ENCODE measurements around the gene RBM17. TPM values are rescaled to one million over a fixed set of nuclear protein-coding genes. Genes with fewer than 3 reads are reported as not detected.

The RBM17 gene
- total and polyA plus RNA-seq, 10 of the 15 experiments (the other 5 are each of a cell fraction or from before 2014, with no cell fraction given), result 28.4 to 181 (median 83.9) TPM

DNA sequence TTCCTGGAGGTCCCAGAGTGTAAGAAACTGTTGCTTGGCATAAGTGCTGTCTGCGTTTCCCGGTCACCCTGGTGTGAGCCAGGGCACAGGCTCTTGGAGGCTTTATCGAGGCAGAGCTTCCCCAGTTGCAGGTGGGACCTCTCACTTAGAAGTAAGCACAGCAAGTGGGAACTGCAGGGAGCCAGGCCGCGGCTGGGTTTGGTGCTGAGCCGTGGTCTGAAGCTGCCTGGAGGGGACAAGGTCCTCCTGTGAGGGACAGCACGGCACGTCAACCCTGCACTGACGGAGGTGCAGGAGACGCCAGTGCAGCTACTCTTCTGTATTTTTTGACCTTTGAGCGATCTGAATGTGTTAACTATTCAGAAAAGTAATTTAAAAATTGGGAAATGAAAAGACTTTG, 58.1 kb downstream of the RBM17 start:
- no peak for FAIRE-seq
- SMC1A ChIA-PET (ENCODE audit: uncharacterized antibody, unreplicated experiment), result interaction anchor here (1.0 to 2.4 kb wide), 8 partner anchors 12 to 257 kb away, joined by 3 to 7 read pairs (median 3); partner anchors contain the start of gene PFKFB3
- Histone ChIP-seq H3K4me1 (ENCODE audit: control insufficient read depth, insufficient read depth, low read length) (peaks cover 47% of the 10 kb centered on the region), H3K27ac (ENCODE audit: control insufficient read depth, insufficient read depth) (no peak overlapping the region), H2AFZ (ENCODE audit: control insufficient read depth, low read depth, low read length) (no peak overlapping the region), H3K79me2 (ENCODE audit: control insufficient read depth, insufficient read depth, low read length) (peaks cover 14% of the 10 kb centered on the region; the same call in 1 of the 2 replicates), H3K4me3 (no peak overlapping the region), H3K36me3 (ENCODE audit: control insufficient read depth in 2 of 2, insufficient read depth in 2 of 2, low read length in 1 of 2) (no peaks in the 10 kb centered on the region), H3K9ac (ENCODE audit: control insufficient read depth, insufficient read depth, low read length) (no peak overlapping the region), H3K4me2 (ENCODE audit: control insufficient read depth, insufficient read depth) (0 out of 2 replicates have a peak overlapping the region, but pooled peaks have one; percentile 91), H3K27me3 (replicated peaks in 1 of 2; ENCODE audit: control insufficient read depth in 2 of 2, insufficient read depth in 2 of 2, low read length in 1 of 2) (no peaks in the 10 kb centered on the region), H3K9me3 (replicated peaks; ENCODE audit: control insufficient read depth, insufficient read depth, low read length) (no peaks in the 10 kb centered on the region), H4K20me1 (ENCODE audit: control insufficient read depth, insufficient read depth) (no peaks in the 10 kb centered on the region)
- DNase-seq (ENCODE audit: low read depth, low spot score), result no peak
- BruUV-seq (replicated peaks), result TSS peak; percentile 44
- POLR2A ChIA-PET, result interaction anchor here (0.6 to 1.2 kb wide), 3 partner anchors 9 to 90 kb away, joined by 3 read pairs; no protein-coding TSS in a partner anchor
- RAD21 ChIA-PET (ENCODE audit: unreplicated experiment), result interaction anchor here (1.1 to 8.1 kb wide), 3 partner anchors 11 to 260 kb away, joined by 3 to 69 read pairs (median 11); no protein-coding TSS in a partner anchor
- CTCF ChIA-PET, result interaction anchor here (0.6 to 2.9 kb wide), 5 partner anchors 10 to 259 kb away, joined by 3 to 10 read pairs (median 5); no protein-coding TSS in a partner anchor
- intact Hi-C loops (cut with micrococcal nuclease; ENCODE audit: unreplicated experiment) (no loop called here), in situ Hi-C loops (cut with MboI) (no loop called here)
- no peak for ATAC-seq
- TF ChIP-seq RBBP5 (conservative IDR thresholded peaks at IDR 0.05) (no peak), TCF12 (IDR thresholded peaks at IDR 0.05; ENCODE audit: low read depth, low read length) (no peak), HDAC6 (IDR thresholded peaks at IDR 0.05; ENCODE audit: unreplicated experiment) (no peak), FOXM1 (IDR thresholded peaks at IDR 0.05; ENCODE audit: low read depth, low read length) (no peak), PML (IDR thresholded peaks at IDR 0.05; ENCODE audit: low read length) (no peak), RUNX3 (IDR thresholded peaks at IDR 0.05; ENCODE audit: low read length) (no peak), TCF7 (IDR thresholded peaks at IDR 0.05; ENCODE audit: borderline replicate concordance) (no peak)
- TF ChIP-seq, protein P1, sequence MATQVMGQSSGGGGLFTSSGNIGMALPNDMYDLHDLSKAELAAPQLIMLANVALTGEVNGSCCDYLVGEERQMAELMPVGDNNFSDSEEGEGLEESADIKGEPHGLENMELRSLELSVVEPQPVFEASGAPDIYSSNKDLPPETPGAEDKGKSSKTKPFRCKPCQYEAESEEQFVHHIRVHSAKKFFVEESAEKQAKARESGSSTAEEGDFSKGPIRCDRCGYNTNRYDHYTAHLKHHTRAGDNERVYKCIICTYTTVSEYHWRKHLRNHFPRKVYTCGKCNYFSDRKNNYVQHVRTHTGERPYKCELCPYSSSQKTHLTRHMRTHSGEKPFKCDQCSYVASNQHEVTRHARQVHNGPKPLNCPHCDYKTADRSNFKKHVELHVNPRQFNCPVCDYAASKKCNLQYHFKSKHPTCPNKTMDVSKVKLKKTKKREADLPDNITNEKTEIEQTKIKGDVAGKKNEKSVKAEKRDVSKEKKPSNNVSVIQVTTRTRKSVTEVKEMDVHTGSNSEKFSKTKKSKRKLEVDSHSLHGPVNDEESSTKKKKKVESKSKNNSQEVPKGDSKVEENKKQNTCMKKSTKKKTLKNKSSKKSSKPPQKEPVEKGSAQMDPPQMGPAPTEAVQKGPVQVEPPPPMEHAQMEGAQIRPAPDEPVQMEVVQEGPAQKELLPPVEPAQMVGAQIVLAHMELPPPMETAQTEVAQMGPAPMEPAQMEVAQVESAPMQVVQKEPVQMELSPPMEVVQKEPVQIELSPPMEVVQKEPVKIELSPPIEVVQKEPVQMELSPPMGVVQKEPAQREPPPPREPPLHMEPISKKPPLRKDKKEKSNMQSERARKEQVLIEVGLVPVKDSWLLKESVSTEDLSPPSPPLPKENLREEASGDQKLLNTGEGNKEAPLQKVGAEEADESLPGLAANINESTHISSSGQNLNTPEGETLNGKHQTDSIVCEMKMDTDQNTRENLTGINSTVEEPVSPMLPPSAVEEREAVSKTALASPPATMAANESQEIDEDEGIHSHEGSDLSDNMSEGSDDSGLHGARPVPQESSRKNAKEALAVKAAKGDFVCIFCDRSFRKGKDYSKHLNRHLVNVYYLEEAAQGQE (IDR thresholded peaks at IDR 0.05; ENCODE audit: low read depth, low read length), result no peak
- TF ChIP-seq, protein P2, sequence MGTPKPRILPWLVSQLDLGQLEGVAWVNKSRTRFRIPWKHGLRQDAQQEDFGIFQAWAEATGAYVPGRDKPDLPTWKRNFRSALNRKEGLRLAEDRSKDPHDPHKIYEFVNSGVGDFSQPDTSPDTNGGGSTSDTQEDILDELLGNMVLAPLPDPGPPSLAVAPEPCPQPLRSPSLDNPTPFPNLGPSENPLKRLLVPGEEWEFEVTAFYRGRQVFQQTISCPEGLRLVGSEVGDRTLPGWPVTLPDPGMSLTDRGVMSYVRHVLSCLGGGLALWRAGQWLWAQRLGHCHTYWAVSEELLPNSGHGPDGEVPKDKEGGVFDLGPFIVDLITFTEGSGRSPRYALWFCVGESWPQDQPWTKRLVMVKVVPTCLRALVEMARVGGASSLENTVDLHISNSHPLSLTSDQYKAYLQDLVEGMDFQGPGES (IDR thresholded peaks at IDR 0.05), result no peak
- TF ChIP-seq, protein P3, sequence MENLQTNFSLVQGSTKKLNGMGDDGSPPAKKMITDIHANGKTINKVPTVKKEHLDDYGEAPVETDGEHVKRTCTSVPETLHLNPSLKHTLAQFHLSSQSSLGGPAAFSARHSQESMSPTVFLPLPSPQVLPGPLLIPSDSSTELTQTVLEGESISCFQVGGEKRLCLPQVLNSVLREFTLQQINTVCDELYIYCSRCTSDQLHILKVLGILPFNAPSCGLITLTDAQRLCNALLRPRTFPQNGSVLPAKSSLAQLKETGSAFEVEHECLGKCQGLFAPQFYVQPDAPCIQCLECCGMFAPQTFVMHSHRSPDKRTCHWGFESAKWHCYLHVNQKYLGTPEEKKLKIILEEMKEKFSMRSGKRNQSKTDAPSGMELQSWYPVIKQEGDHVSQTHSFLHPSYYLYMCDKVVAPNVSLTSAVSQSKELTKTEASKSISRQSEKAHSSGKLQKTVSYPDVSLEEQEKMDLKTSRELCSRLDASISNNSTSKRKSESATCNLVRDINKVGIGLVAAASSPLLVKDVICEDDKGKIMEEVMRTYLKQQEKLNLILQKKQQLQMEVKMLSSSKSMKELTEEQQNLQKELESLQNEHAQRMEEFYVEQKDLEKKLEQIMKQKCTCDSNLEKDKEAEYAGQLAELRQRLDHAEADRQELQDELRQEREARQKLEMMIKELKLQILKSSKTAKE (IDR thresholded peaks at IDR 0.05; ENCODE audit: low read depth, poor library complexity, severe bottlenecking), result no peak
- 87% methylated on average over 11 of the region's 11 CpGs for WGBS (ENCODE audit: insufficient coverage, insufficient replicate concordance, low lambda C conversion rate, missing lambda C conversion rate)
